A673 (cell line): ENCODE data around the gene FAM120B.

ENCODE experiments used
- EZH2 ChIP-seq: fragments of 200-600 bp; sonication (generic); IDR thresholded peaks from 2 replicates; pipeline ENCODE4 v1.6.1; 2017; ENCODE audit warnings: borderline replicate concordance, low read depth, mild to moderate bottlenecking, mixed read lengths, antibody characterized with exemption, low read length; ENCODE audit not compliant: poor library complexity, severe bottlenecking
- TF ChIP-seq, protein P1 (sequence below): fragments of 300-800, 200-600 bp; sonication (generic); conservative IDR thresholded peaks from 2 replicates; pipeline ENCODE4 v1.5.1; 2017; ENCODE audit warnings: low read depth, mild to moderate bottlenecking, antibody characterized with exemption, low read length, moderate library complexity, mixed read lengths

- TF ChIP-seq, protein P1, sequence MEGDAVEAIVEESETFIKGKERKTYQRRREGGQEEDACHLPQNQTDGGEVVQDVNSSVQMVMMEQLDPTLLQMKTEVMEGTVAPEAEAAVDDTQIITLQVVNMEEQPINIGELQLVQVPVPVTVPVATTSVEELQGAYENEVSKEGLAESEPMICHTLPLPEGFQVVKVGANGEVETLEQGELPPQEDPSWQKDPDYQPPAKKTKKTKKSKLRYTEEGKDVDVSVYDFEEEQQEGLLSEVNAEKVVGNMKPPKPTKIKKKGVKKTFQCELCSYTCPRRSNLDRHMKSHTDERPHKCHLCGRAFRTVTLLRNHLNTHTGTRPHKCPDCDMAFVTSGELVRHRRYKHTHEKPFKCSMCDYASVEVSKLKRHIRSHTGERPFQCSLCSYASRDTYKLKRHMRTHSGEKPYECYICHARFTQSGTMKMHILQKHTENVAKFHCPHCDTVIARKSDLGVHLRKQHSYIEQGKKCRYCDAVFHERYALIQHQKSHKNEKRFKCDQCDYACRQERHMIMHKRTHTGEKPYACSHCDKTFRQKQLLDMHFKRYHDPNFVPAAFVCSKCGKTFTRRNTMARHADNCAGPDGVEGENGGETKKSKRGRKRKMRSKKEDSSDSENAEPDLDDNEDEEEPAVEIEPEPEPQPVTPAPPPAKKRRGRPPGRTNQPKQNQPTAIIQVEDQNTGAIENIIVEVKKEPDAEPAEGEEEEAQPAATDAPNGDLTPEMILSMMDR, result no peak
- no peak for TF ChIP-seq EZH2
Observed at GRCh38 chr6:170416959-170417606, 110.5 kb downstream of the FAM120B start.
